ENCODE data around the gene ZNF232. TPM values are rescaled to one million over a fixed set of nuclear protein-coding genes. Genes with fewer than 3 reads are reported as not detected.
"Not testable (repeated sequence)": the region's sequence is repeated elsewhere in the genome, so short reads cannot be mapped to it uniquely, and the experiment has no call there.

ZNF232 gene
- total RNA-seq, 2 experiments from 2014 or later, result 16.1 to 16.2 TPM

- DNase-seq; H3K4me3 Mint-ChIP-seq; intact Hi-C loops (cut with DNase I, micrococcal nuclease); H3K27ac Mint-ChIP-seq; POLR2A ChIA-PET; H3K36me3 Mint-ChIP-seq (ENCODE audit: low read depth); H3K4me1 Mint-ChIP-seq; H3K9me3 Mint-ChIP-seq (ENCODE audit: low read depth); ATAC-seq; H3K27me3 Mint-ChIP-seq: not testable (repeated sequence)
- CTCF ChIA-PET, result interaction anchor here (0.6 kb wide), 1 partner anchor 19 kb away, joined by 3 read pairs; no protein-coding TSS in a partner anchor
Observed at GRCh38 chr17:5135131-5135712, 23.5 kb upstream of the ZNF232 start.

- POLR2A ChIA-PET; H3K4me3 Mint-ChIP-seq; H3K4me1 Mint-ChIP-seq; H3K27me3 Mint-ChIP-seq; DNase-seq; ATAC-seq; H3K9me3 Mint-ChIP-seq (ENCODE audit: low read depth); H3K36me3 Mint-ChIP-seq (ENCODE audit: low read depth); H3K27ac Mint-ChIP-seq; intact Hi-C loops (cut with DNase I, micrococcal nuclease): not testable (repeated sequence)
- CTCF ChIA-PET, result interaction anchor here (0.6 kb wide), 2 partner anchors 20 to 139 kb away, joined by 3 to 5 read pairs; no protein-coding TSS in a partner anchor
Observed at GRCh38 chr17:5134571-5134970, 22.9 kb upstream of the ZNF232 start.

- H3K9me3 Mint-ChIP-seq (ENCODE audit: low read depth); H3K36me3 Mint-ChIP-seq (ENCODE audit: low read depth); intact Hi-C loops (cut with DNase I, micrococcal nuclease); H3K4me3 Mint-ChIP-seq; H3K27me3 Mint-ChIP-seq; ATAC-seq; H3K27ac Mint-ChIP-seq; H3K4me1 Mint-ChIP-seq; POLR2A ChIA-PET: not testable (repeated sequence)
- DNase-seq, result peak; percentile 0
- CTCF ChIA-PET, result interaction anchor here (0.6 kb wide), 1 partner anchor 139 kb away, joined by 5 read pairs; no protein-coding TSS in a partner anchor
Observed at GRCh38 chr17:5133961-5134360, 22.3 kb upstream of the ZNF232 start.

- intact Hi-C loops (cut with DNase I, micrococcal nuclease), result no loop called here
- H3K4me1 Mint-ChIP-seq, result no peaks in the 10 kb centered on the region
- H3K27ac Mint-ChIP-seq, result no peak overlapping the region
- H3K27me3 Mint-ChIP-seq, result no peaks in the 10 kb centered on the region
- H3K36me3 Mint-ChIP-seq (ENCODE audit: low read depth), result no peaks in the 10 kb centered on the region
- ChIA-PET CTCF (no interaction called here), POLR2A (no interaction called here)
- H3K9me3 Mint-ChIP-seq (ENCODE audit: low read depth), result no peaks in the 10 kb centered on the region
- DNase-seq (no peak), ATAC-seq (no peak)
- H3K4me3 Mint-ChIP-seq, result no peak overlapping the region
Observed at GRCh38 chr17:5133311-5133710, 21.6 kb upstream of the ZNF232 start.

GRCh38 chr17:5132503-5133225 is 21.0 kb upstream of the ZNF232 start:
- DNase-seq; H3K4me3 Mint-ChIP-seq; H3K9me3 Mint-ChIP-seq (ENCODE audit: low read depth); H3K4me1 Mint-ChIP-seq; H3K27ac Mint-ChIP-seq; intact Hi-C loops (cut with DNase I, micrococcal nuclease); H3K36me3 Mint-ChIP-seq (ENCODE audit: low read depth); CTCF ChIA-PET; H3K27me3 Mint-ChIP-seq; POLR2A ChIA-PET; ATAC-seq: not testable (repeated sequence)

- H3K36me3 Mint-ChIP-seq (ENCODE audit: low read depth); intact Hi-C loops (cut with DNase I, micrococcal nuclease); ATAC-seq; H3K4me1 Mint-ChIP-seq; H3K27me3 Mint-ChIP-seq; H3K4me3 Mint-ChIP-seq; POLR2A ChIA-PET; H3K27ac Mint-ChIP-seq; H3K9me3 Mint-ChIP-seq (ENCODE audit: low read depth); CTCF ChIA-PET: not testable (repeated sequence)
- peak; percentile 2 for DNase-seq
Observed at GRCh38 chr17:5131799-5132502, 20.3 kb upstream of the ZNF232 start.

- Mint-ChIP-seq H3K4me1 (no peaks in the 10 kb centered on the region), H3K4me3 (no peak overlapping the region), H3K27ac (no peak overlapping the region), H3K36me3 (ENCODE audit: low read depth) (no peaks in the 10 kb centered on the region), H3K9me3 (ENCODE audit: low read depth) (no peaks in the 10 kb centered on the region), H3K27me3 (peaks cover 6% of the 10 kb centered on the region)
- ChIA-PET CTCF (no interaction called here), POLR2A (no interaction called here)
- no peak for ATAC-seq
- intact Hi-C loops (cut with DNase I, micrococcal nuclease), result no loop called here
- peak; percentile 1 for DNase-seq
Observed at GRCh38 chr17:5131146-5131715, 19.6 kb upstream of the ZNF232 start.

- H3K9me3 Mint-ChIP-seq (ENCODE audit: low read depth); H3K27ac Mint-ChIP-seq; H3K36me3 Mint-ChIP-seq (ENCODE audit: low read depth); H3K4me1 Mint-ChIP-seq; CTCF ChIA-PET; H3K27me3 Mint-ChIP-seq; POLR2A ChIA-PET; H3K4me3 Mint-ChIP-seq; ATAC-seq; intact Hi-C loops (cut with DNase I, micrococcal nuclease): not testable (repeated sequence)
- peak; percentile 2 for DNase-seq
Observed at GRCh38 chr17:5130687-5131086, 19.0 kb upstream of the ZNF232 start.

GRCh38 chr17:5130261-5130660 is 18.6 kb upstream of the ZNF232 start:
- H3K36me3 Mint-ChIP-seq (ENCODE audit: low read depth); POLR2A ChIA-PET; H3K27me3 Mint-ChIP-seq; ATAC-seq; intact Hi-C loops (cut with DNase I, micrococcal nuclease); H3K4me3 Mint-ChIP-seq; H3K27ac Mint-ChIP-seq; H3K9me3 Mint-ChIP-seq (ENCODE audit: low read depth); DNase-seq; H3K4me1 Mint-ChIP-seq: not testable (repeated sequence)
- CTCF ChIA-PET, result interaction anchor here (0.5 kb wide), 1 partner anchor 160 kb away, joined by 3 read pairs; no protein-coding TSS in a partner anchor

- POLR2A ChIA-PET; intact Hi-C loops (cut with DNase I, micrococcal nuclease); H3K27ac Mint-ChIP-seq; DNase-seq; H3K36me3 Mint-ChIP-seq (ENCODE audit: low read depth); H3K4me1 Mint-ChIP-seq; H3K4me3 Mint-ChIP-seq; H3K9me3 Mint-ChIP-seq (ENCODE audit: low read depth); ATAC-seq: not testable (repeated sequence)
- H3K27me3 Mint-ChIP-seq, result peaks cover 11% of the 10 kb centered on the region
- CTCF ChIA-PET, result interaction anchor here (0.5 kb wide), 1 partner anchor 160 kb away, joined by 3 read pairs; no protein-coding TSS in a partner anchor
Observed at GRCh38 chr17:5129770-5130169, 18.1 kb upstream of the ZNF232 start.

- no peak for ATAC-seq
- POLR2A ChIA-PET, result no interaction called here
- no peak for DNase-seq
- no peaks in the 10 kb centered on the region for H3K4me1 Mint-ChIP-seq
- no peaks in the 10 kb centered on the region for H3K9me3 Mint-ChIP-seq (ENCODE audit: low read depth)
- CTCF ChIA-PET, result no interaction called here
- H3K27me3 Mint-ChIP-seq, result peaks cover 17% of the 10 kb centered on the region
- no peaks in the 10 kb centered on the region for H3K36me3 Mint-ChIP-seq (ENCODE audit: low read depth)
- H3K4me3 Mint-ChIP-seq, result no peak overlapping the region
- intact Hi-C loops (cut with DNase I, micrococcal nuclease), result no loop called here
- H3K27ac Mint-ChIP-seq, result no peak overlapping the region
Observed at GRCh38 chr17:5128905-5129535, 17.3 kb upstream of the ZNF232 start.

Measured in activated CD4-positive, alpha-beta T cell treated with anti-CD3 and anti-CD28 coated beads for 36 hours (primary cell).